HEK293 (cell line): Measurements from ENCODE around the gene AKT1.

Experiments used
- CTCF ChIA-PET: fragments of 350-600 bp; formaldehyde crosslinking; extraction: SDS; loops from one replicate; lab custom pipeline; 2021; ENCODE audit warnings: antibody characterized with exemption; lab: Yijun Ruan, JAX
- POLR2A ChIA-PET: fragments of 300-600 bp; formaldehyde crosslinking; extraction: SDS; loops from one replicate; lab custom pipeline; 2020; ENCODE audit warnings: antibody characterized with exemption, inconsistent platforms; lab: Yijun Ruan, JAX
- H3K27ac ChIP-seq: fragments of 200-500 bp; sonication (Bioruptor generic); 2 replicates; pipeline ENCODE4 v1.5.1; 2014; ENCODE audit warnings: low read depth, low read length, control low read depth, inconsistent platforms; ENCODE audit errors: extremely low read depth
- H3K36me3 ChIP-seq, 2 experiments: fragments of 200-500 bp in 1 of 2; sonication (Bioruptor generic) in 1 of 2; 1 replicate in 1 of 2; 2 replicates in 1 of 2; pipeline ENCODE4 v1.5.1; 2014 to 2017; ENCODE audit warnings: inconsistent platforms in 2 of 2, low read length in 2 of 2; ENCODE audit not compliant: control insufficient read depth in 2 of 2, insufficient read depth in 1 of 2
- H3K4me1 ChIP-seq: fragments of 200-500 bp; sonication (Bioruptor generic); 2 replicates; pipeline ENCODE4 v1.5.1; 2014; ENCODE audit warnings: mild to moderate bottlenecking, low read length, inconsistent platforms; ENCODE audit not compliant: control insufficient read depth, insufficient read depth
- H3K4me3 ChIP-seq: 2 replicates; pipeline ENCODE4 v1.5.1; 2011; ENCODE audit warnings: low read depth, mild to moderate bottlenecking, control low read depth, low read length, moderate library complexity
- H3K9me3 ChIP-seq: fragments of 200-500 bp; sonication (Bioruptor generic); 2 replicates; pipeline ENCODE4 v1.5.1; 2014; ENCODE audit warnings: low read depth, low read length, inconsistent platforms; ENCODE audit not compliant: control insufficient read depth, insufficient read depth
- GLI2 ChIP-seq: fragments of 450-650 bp; formaldehyde crosslinking; IDR thresholded peaks from 2 replicates; pipeline ENCODE4; 2017; ENCODE audit warnings: missing biosample characterization, missing genetic modification characterization, low read depth, borderline replicate concordance
- GLIS1 ChIP-seq: fragments of 450-650 bp; formaldehyde crosslinking; IDR thresholded peaks from 2 replicates; pipeline ENCODE4 v1.5.1; 2016; ENCODE audit warnings: missing biosample characterization, missing genetic modification characterization
- KLF9 ChIP-seq: fragments of 450-650 bp; formaldehyde crosslinking; IDR thresholded peaks from 2 replicates; pipeline ENCODE4 v1.5.1; 2016; ENCODE audit warnings: missing biosample characterization, missing genetic modification characterization, low read depth
- OSR2 ChIP-seq: fragments of 450-650 bp; formaldehyde crosslinking; IDR thresholded peaks from 2 replicates; pipeline ENCODE4 v1.5.1; 2016; ENCODE audit warnings: missing biosample characterization, missing genetic modification characterization
- TRIM28 ChIP-seq: IDR thresholded peaks from 2 replicates; pipeline ENCODE4 v1.6.1; 2011; ENCODE audit warnings: low read length, control low read depth, borderline replicate concordance
- ZBTB17 ChIP-seq: fragments of 450-650 bp; formaldehyde crosslinking; IDR thresholded peaks from 2 replicates; pipeline ENCODE4 v1.5.1; 2016; ENCODE audit warnings: missing biosample characterization, missing genetic modification characterization
- ZNF140 ChIP-seq: fragments of 450-650 bp; formaldehyde crosslinking; IDR thresholded peaks from 2 replicates; pipeline ENCODE4 v1.5.1; 2016; ENCODE audit warnings: missing biosample characterization, missing genetic modification characterization
- ZNF174 ChIP-seq: fragments of 450-650 bp; formaldehyde crosslinking; IDR thresholded peaks from 2 replicates; pipeline ENCODE4 v1.5.0; 2017; ENCODE audit warnings: missing biosample characterization, mild to moderate bottlenecking, missing genetic modification characterization
- ZNF19 ChIP-seq: fragments of 450-650 bp; formaldehyde crosslinking; IDR thresholded peaks from 2 replicates; pipeline ENCODE4; 2016; ENCODE audit warnings: missing biosample characterization, missing genetic modification characterization, low read depth
- ZNF416 ChIP-seq: fragments of 450-650 bp; formaldehyde crosslinking; IDR thresholded peaks from 2 replicates; pipeline ENCODE4 v1.5.1; 2016; ENCODE audit warnings: missing biosample characterization, missing genetic modification characterization
- ZNF510 ChIP-seq: fragments of 450-650 bp; formaldehyde crosslinking; IDR thresholded peaks from 2 replicates; pipeline ENCODE4 v1.5.1; 2018; ENCODE audit warnings: mild to moderate bottlenecking, missing genetic modification characterization, missing biosample characterization; ENCODE audit not compliant: insufficient replicate concordance
- ZNF585B ChIP-seq: fragments of 450-650 bp; formaldehyde crosslinking; IDR thresholded peaks from 2 replicates; pipeline ENCODE4 v1.5.1; 2016; ENCODE audit warnings: missing biosample characterization, missing genetic modification characterization
- ZNF621 ChIP-seq: fragments of 450-650 bp; formaldehyde crosslinking; IDR thresholded peaks from 2 replicates; pipeline ENCODE4 v1.5.1; 2017; ENCODE audit warnings: missing biosample characterization, missing genetic modification characterization
- ZNF626 ChIP-seq: fragments of 450-650 bp; sonication (Bioruptor Pico); formaldehyde crosslinking; IDR thresholded peaks from 2 replicates; pipeline ENCODE4 v1.5.1; 2018; ENCODE audit warnings: missing biosample characterization, missing genetic modification characterization, inconsistent platforms
- ZNF76 ChIP-seq: fragments of 450-650 bp; formaldehyde crosslinking; IDR thresholded peaks from 2 replicates; pipeline ENCODE4; 2016; ENCODE audit warnings: low read depth, missing biosample characterization, missing genetic modification characterization, borderline replicate concordance
- TF ChIP-seq, protein P1 (sequence below): fragments of 450-650 bp; formaldehyde crosslinking; IDR thresholded peaks from 2 replicates; pipeline ENCODE4 v1.5.1; 2016; ENCODE audit warnings: missing biosample characterization, missing genetic modification characterization
- TF ChIP-seq, protein P2 (sequence below): fragments of 450-650 bp; formaldehyde crosslinking; IDR thresholded peaks from 2 replicates; pipeline ENCODE4 v1.5.1; 2016; ENCODE audit warnings: missing biosample characterization, missing genetic modification characterization
- TF ChIP-seq, protein P3 (sequence below): fragments of 450-650 bp; formaldehyde crosslinking; IDR thresholded peaks from 2 replicates; pipeline ENCODE4 v1.5.1; 2016; ENCODE audit warnings: missing biosample characterization, missing genetic modification characterization
- TF ChIP-seq, protein P4 (sequence below): fragments of 450-650 bp; formaldehyde crosslinking; IDR thresholded peaks from 2 replicates; pipeline ENCODE4 v1.5.1; 2016; ENCODE audit warnings: missing biosample characterization, missing genetic modification characterization, borderline replicate concordance

The AKT1 gene

DNA sequence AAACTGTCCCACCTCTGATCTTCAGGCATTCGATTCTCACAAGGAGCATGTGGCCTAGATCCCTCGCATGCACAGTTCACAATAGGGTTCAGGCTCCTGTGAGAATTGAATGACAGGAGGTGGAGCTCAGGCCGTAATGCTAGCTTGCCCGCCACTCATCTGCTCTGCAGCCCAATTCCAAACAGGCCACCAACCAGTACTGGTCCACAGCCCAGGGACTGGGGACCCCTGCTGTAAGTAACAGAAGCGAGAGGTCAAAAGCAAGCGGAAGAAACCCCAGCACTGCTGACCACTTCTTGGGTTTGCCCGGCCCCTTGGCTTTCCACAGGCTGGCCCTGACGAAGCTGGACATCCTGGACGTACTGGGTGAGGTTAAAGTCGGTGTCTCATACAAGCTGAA lies 51.1 kb downstream of the AKT1 start:
- CTCF ChIA-PET = no interaction called here
- Histone ChIP-seq H3K4me3 (no peak overlapping the region), H3K27ac (no peak overlapping the region), H3K36me3 (no peaks in the 10 kb centered on the region), H3K4me1 (no peaks in the 10 kb centered on the region), H3K9me3 (no peaks in the 10 kb centered on the region)
- POLR2A ChIA-PET = no interaction called here
- no peak for TF ChIP-seq OSR2 (tag by site-specific recombination)
- TF ChIP-seq, protein P1, sequence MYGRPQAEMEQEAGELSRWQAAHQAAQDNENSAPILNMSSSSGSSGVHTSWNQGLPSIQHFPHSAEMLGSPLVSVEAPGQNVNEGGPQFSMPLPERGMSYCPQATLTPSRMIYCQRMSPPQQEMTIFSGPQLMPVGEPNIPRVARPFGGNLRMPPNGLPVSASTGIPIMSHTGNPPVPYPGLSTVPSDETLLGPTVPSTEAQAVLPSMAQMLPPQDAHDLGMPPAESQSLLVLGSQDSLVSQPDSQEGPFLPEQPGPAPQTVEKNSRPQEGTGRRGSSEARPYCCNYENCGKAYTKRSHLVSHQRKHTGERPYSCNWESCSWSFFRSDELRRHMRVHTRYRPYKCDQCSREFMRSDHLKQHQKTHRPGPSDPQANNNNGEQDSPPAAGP (tag by site-specific recombination) = no peak
- TF ChIP-seq GLI2 (tag by site-specific recombination) = no peak
- TF ChIP-seq, protein P2, sequence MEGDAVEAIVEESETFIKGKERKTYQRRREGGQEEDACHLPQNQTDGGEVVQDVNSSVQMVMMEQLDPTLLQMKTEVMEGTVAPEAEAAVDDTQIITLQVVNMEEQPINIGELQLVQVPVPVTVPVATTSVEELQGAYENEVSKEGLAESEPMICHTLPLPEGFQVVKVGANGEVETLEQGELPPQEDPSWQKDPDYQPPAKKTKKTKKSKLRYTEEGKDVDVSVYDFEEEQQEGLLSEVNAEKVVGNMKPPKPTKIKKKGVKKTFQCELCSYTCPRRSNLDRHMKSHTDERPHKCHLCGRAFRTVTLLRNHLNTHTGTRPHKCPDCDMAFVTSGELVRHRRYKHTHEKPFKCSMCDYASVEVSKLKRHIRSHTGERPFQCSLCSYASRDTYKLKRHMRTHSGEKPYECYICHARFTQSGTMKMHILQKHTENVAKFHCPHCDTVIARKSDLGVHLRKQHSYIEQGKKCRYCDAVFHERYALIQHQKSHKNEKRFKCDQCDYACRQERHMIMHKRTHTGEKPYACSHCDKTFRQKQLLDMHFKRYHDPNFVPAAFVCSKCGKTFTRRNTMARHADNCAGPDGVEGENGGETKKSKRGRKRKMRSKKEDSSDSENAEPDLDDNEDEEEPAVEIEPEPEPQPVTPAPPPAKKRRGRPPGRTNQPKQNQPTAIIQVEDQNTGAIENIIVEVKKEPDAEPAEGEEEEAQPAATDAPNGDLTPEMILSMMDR (tag by site-specific recombination) = no peak
- TF ChIP-seq, protein P3, sequence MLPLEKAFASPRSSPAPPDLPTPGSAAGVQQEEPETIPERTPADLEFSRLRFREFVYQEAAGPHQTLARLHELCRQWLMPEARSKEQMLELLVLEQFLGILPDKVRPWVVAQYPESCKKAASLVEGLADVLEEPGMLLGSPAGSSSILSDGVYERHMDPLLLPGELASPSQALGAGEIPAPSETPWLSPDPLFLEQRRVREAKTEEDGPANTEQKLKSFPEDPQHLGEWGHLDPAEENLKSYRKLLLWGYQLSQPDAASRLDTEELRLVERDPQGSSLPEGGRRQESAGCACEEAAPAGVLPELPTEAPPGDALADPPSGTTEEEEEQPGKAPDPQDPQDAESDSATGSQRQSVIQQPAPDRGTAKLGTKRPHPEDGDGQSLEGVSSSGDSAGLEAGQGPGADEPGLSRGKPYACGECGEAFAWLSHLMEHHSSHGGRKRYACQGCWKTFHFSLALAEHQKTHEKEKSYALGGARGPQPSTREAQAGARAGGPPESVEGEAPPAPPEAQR (tag by site-specific recombination) = no peak
- no peak for TF ChIP-seq TRIM28
- no peak for TF ChIP-seq ZNF621 (tag by site-specific recombination)
- no peak for TF ChIP-seq ZNF626 (tag by site-specific recombination)
- TF ChIP-seq ZNF140 = no peak
- TF ChIP-seq ZBTB17 (tag by site-specific recombination) = no peak
- TF ChIP-seq GLIS1 = no peak
- TF ChIP-seq, protein P4, sequence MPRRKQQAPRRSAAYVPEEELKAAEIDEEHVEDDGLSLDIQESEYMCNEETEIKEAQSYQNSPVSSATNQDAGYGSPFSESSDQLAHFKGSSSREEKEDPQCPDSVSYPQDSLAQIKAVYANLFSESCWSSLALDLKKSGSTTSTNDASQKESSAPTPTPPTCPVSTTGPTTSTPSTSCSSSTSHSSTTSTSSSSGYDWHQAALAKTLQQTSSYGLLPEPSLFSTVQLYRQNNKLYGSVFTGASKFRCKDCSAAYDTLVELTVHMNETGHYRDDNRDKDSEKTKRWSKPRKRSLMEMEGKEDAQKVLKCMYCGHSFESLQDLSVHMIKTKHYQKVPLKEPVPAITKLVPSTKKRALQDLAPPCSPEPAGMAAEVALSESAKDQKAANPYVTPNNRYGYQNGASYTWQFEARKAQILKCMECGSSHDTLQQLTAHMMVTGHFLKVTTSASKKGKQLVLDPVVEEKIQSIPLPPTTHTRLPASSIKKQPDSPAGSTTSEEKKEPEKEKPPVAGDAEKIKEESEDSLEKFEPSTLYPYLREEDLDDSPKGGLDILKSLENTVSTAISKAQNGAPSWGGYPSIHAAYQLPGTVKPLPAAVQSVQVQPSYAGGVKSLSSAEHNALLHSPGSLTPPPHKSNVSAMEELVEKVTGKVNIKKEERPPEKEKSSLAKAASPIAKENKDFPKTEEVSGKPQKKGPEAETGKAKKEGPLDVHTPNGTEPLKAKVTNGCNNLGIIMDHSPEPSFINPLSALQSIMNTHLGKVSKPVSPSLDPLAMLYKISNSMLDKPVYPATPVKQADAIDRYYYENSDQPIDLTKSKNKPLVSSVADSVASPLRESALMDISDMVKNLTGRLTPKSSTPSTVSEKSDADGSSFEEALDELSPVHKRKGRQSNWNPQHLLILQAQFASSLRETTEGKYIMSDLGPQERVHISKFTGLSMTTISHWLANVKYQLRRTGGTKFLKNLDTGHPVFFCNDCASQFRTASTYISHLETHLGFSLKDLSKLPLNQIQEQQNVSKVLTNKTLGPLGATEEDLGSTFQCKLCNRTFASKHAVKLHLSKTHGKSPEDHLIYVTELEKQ (tag by site-specific recombination) = no peak

DNA sequence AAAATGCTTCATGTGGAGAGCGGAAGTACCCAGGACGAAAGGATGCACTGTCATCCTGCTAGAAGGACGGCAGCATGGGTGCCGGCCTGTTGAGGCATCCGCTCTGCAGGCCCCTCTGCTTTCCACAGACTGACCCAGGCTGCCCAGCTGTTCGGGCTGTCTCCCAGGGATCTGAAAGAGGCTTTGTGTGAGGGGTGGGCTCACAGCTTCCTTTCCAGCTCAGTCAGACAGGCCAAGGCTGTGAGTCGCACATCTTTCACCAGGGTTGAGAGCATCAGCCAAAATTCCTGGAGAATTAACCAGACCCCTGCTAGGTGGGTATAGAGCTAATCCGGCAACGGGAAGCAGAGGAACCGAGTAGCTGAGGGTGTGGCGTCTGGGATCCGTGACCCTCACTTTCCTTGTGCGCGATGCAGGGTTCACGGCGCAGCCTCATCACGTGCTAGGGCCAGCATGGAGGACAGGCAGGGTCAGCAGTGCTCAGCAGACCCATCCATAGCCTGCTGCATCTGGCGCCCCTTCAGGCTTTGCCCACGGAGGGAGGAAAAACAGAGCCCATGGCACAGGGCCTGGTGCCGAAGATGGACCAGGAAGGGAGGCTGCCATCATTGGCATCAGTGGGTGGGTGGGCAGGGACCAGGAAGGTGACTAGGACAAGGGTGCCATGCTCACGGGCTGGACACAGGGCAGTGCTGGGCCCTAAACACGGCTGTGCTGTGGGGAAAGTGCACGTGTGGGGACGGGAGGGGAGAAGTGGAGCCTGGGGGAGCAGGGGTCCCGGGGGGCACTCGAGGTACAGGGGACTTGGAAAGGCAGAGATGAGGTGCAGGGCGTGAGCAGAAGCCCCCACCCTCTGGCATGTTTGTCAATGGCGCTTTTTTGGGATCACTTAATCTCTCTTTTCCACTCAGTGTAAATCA lies 51.8 kb downstream of the AKT1 start:
- Histone ChIP-seq H3K4me1 (no peaks in the 10 kb centered on the region), H3K4me3 (no peak overlapping the region), H3K9me3 (no peaks in the 10 kb centered on the region), H3K27ac (no peak overlapping the region), H3K36me3 (no peaks in the 10 kb centered on the region)
- TF ChIP-seq GLIS1 (no peak), ZNF19 (no peak), KLF9 (tag by site-specific recombination) (no peak), ZNF416 (tag by site-specific recombination) (no peak), ZNF585B (tag by site-specific recombination) (no peak), ZNF174 (tag by site-specific recombination) (no peak), ZNF76 (tag by site-specific recombination) (no peak), ZNF510 (tag by site-specific recombination) (no peak)
- CTCF ChIA-PET = interaction anchor here (0.5 kb wide), 1 partner anchor 1629 kb away, joined by 3 read pairs; no protein-coding TSS in a partner anchor
- POLR2A ChIA-PET = interaction anchor here (2.1 kb wide), 1 partner anchor 9 kb away, joined by 9 read pairs; the partner anchor contains the start of gene SIVA1
